GM19023 (cell line): ENCODE results near the gene DIAPH2.
A peak's percentile ranks its signal among the peaks of the same experiment; 100 is the strongest.
"Not testable (repeated sequence)": the region's sequence is repeated elsewhere in the genome, so short reads cannot be mapped to it uniquely, and the experiment has no call there.

ENCODE experiments used
- ATAC-seq: cut with Tn5 transposase; IDR thresholded peaks from one replicate; pipeline ENCODE4 v1.9.1; 2021; ENCODE audit warnings: mild to moderate bottlenecking, moderate library complexity; ENCODE audit not compliant: unreplicated experiment

DIAPH2 gene

DNA sequence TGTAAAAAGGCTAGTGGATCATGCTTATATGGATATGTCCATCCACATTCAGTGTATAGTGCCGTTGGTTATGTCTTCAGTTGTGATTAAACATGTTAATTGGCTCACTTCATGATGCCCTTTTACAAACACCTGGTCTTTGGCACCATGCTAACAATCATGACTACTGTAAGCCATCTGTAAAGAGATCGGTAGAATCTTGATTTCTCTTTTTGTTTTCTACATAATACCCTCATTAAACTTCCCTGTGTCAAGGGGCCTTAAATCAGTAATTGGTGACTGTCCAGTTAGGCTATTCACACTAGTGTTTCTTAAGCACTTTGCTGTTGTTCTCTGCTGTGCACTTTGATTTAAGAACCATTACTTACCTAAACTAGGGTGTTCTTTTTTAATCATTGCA lies 674.3 kb downstream of the DIAPH2 start:
- ATAC-seq: no peak

DNA sequence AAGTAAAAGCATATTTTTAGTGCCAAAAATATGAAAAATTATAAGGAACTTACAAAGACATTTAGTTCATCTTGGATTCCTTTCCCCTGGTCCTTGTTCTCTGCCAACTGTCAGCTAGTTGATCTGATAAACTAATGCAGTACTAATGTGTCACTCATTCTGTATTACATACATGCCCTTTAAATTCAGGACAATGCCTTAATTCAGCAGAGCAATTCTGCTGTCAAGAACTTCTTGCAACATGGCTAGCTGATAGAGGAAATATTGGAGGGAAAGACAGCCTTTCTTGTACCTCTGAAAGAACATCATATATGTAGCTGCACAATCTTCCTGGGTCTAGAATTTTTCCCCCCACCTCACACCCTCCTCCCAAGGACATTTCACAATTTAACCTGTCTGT lies 679.2 kb downstream of the DIAPH2 start:
- ATAC-seq: no peak

DNA sequence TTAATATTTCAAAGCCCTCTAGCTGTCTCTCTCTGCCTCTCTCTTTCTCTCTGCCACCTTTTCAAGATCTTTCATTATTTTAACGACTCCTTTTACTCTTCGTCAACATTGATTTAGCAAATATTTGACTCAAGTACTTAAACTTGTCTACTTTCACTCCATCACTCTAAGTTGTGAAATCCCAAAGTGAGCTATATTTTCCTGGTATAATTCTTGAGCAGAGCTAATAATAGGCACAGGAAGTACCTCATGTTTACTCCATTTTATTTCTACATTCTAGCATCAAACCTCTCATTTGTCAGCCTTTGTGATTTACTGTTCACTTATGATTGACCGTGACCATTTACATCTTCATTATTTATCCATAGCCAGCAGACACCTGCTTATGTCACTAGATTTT lies 681.6 kb downstream of the DIAPH2 start:
- ATAC-seq: no peak

DNA sequence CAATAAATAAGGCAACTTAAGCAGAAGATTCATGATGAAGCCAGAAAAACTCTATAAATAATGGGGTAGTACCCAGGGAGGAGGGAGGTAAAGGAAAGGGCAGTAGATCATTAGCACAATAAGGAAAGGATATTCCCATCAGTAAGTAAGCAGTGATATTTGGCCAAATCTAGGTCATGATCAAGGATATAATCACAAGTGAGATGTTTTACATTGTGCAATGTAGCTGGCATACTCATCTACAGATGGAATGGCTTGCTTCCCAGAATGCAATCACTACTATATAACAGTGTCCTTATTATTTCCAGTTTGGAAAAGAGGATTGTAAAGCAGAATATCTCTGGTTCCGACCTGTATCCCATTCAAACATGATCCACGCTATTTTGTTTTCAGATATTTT lies 682.5 kb downstream of the DIAPH2 start:
- no peak for ATAC-seq

DNA sequence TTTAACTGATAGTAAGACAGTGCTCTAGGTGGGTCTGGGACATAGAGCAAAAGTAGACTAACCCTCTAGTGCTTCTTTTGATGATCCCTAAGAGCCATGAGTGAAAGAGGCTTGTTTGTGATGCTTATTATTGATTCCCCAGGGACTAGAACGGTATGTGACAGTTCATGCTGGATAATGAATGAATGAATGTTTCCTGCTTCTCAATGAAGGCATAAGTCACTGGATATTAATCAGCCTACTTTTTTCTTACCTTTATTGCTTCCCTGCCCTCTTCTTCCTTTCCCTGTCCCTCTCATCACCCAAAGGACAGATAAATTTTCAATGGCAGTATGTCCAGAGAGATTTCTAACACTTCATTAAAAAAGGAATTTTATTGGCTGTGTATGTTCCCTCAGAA lies 685.3 kb downstream of the DIAPH2 start:
- ATAC-seq: no peak

DNA sequence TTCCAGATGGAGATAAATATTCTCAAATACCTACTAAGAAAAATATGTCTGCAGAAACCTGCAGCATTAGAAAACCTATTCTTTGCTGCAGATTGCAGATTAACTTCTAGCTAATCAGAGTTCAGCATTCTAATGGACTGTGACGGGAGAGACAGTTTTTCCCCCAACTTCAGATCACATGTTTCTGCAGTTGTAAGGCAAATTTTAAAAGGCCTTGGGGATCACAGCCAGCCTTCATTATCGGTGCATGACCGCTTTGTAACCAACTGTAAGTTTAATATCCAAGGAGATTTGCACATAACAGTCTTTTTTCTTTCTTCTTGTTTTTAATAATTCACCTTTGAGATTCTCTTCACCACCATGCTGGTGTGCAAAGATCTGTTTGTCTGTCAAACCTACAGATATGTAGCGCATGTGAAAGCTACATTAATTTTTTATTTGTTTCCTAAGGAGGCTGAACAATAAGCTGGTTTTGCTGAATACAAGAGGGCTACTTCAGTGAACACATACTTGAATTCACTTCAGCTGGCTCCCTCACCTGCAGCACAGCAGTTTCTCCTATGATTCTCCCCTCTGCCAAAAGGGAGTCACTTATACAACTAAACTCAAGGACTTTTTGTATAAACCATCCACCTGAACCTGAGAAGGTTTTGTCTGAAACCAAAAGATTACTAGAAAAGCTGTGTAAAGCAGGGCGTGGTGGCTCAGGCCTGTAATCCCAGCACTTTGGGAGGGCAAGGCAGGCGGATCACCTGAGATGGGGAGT lies 687.5 kb downstream of the DIAPH2 start:
- no peak for ATAC-seq

DNA sequence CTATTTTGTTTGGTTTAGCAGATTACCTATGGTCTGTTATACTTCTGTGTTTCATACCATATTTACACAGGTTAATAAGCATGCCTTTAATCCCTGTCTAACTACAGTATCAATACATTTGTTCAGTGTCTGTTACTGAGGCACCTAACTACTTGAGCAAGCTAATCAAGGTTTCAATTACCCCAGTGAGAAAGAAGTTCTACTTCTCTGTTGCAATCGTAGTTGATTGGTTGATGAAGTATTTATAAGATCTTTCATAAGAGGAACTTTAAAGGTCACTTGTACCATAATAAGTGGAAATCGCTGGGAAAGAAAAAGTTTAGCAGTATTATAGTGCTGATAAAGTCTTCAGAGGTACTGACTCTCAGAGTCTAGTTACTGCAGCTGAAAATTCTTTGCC lies 689.6 kb downstream of the DIAPH2 start:
- no peak for ATAC-seq

DNA sequence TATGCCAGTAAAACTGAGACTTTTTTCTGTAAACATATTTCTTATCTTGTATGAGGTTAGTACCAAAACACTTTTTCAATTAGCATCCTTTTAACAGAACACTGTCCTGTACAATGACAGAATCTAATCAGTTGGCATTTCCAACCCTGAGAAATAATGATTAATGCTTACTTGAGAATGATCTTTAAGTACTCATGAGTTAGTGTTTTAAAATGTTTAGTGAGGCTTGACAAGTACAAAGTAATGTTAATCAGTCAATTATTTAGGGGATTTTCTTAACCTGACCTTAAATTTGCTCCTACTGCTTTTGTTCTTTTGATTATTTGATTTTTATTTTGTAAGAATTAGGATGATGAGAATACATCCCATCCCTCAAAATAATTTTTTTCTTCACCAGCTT lies 695.6 kb downstream of the DIAPH2 start:
- ATAC-seq: no peak

DNA sequence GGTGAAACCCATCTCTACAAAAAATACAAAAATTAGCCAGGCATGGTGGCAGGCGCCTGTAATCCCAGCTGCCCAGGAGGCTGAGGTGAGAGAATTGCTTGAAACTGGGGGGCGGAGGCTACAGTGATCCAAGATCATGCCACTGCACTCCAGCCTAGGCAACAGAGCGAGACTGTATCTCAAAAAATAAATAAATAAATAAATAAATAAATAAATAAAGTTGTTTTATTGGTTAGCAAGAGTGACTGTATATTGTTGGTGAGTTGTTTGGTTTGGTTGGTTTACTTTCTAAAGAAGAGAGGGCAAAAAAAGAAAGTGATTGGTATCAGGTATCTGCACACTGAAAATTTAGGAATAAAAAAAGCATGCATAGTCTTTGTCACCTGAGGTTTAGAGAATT lies 700.0 kb downstream of the DIAPH2 start:
- ATAC-seq: no peak

DNA sequence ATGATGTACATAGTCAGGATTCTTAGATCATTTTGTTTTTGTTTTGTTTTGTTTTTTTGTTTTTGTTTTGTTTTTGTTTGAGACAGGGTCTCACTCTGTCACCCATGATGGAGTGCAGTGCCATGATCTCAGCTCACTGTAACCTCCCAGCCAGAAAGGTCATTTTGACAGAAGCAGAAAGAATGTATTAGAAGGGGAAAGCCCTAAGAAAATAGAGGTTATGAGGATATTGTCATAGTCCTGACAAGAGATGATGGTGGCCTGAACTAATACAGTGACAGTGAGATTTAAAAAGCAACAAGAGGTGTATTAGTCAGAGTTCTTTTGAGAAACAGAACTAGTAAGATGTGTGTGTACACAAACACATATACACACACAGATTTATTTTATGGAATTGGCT lies 702.4 kb downstream of the DIAPH2 start:
- ATAC-seq: no peak

DNA sequence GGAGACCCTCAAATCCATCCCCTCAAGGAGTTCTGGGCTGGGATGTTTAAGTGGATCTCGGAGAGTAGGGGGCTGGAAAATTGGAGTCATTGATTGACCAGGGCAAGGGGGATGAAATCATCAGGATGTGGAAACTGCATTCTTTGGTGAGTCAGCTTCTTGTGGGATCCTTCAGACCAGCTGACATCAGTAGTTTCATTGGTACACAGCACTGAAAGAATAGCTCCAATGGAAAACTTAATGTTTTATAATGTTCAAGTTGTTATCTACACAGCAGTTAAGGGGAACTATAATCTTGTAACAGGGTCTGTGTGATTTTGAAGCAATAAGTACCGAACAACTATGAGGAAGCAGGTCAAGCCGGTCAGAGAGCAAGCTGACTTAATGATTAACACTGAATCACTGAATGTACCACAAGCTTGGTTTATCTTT lies 705.1 kb downstream of the DIAPH2 start:
- no peak for ATAC-seq

DNA sequence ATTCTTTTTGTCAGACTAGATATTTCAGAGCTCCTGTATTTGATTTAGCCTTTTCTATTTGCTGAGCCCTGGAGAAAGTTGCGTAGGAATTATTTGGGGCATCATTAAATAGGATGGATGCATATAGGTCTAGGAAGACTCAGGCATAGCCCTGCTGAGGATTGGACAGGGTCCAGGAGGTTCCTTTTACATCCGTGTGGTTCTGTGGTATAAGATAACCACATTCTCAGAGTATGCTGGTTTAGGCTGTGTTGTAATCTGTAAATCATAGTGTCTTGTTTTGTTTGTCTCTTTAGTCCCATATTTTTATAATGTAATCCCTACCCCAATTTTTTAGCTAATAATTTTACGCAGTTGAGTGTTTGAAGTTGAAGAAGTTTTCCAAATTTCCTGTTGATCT lies 712.7 kb downstream of the DIAPH2 start:
- ATAC-seq: no peak

DNA sequence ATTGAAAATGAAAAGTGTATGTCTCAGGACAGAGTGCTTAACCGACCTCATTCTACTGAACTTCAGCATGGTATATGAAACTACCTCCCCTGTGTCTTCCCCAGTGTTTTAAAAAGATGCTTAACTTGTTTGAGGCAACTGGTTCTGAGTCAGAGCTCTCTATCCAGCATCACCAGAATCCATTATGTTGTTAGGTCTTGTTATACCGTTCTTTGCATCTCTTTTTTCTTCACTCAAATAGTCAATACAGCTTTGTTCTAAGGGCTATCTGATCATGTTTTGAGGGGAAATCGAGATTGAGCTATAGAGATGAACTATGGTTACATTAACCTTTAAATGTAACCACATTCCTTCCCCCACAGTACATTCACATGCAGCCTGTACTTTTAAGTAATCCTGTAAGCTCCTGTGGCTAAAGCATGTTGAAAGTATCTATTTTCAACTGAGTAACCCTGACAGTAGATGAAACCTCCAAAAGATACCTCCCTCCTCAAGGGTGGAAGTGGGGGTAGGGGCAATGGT lies 713.4 kb downstream of the DIAPH2 start:
- peak; percentile 47 for ATAC-seq

DNA sequence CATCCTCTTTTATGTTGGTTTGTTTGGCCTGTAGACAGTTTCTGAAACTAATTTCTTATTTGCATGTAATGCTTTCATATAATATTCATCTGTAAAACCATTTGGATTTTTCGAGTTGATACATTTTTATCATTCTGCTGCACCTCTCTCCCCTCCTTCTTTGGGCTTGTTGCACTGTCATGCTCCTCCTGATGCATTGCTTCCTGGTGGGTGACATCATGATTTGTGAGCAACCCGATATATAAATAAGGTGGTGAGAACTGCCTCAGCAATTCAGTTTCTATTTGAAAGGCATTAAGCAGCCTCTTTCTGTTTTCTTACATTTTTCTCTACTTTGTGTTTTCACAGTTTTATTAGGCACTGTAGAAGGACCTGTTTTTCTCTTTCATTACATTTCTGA lies 714.8 kb downstream of the DIAPH2 start:
- ATAC-seq: no peak

DNA sequence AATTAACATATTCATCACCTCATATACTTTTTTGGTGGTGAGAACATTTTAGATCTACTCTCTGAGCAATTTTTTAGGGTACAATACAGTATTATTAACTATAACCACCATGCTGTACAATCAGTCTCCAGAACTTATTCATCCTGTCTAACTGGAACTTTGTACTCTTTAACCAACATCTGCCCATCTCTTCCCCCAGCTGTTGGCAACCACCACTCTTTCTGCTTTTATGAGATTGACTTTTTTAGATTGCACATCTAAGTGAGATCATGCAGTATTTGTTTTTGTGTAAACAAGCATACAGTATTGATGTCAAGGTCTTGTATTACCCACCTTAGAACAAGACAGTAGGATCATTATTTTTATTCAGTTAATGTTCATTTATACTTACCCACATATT lies 715.9 kb downstream of the DIAPH2 start:
- no peak for ATAC-seq

DNA sequence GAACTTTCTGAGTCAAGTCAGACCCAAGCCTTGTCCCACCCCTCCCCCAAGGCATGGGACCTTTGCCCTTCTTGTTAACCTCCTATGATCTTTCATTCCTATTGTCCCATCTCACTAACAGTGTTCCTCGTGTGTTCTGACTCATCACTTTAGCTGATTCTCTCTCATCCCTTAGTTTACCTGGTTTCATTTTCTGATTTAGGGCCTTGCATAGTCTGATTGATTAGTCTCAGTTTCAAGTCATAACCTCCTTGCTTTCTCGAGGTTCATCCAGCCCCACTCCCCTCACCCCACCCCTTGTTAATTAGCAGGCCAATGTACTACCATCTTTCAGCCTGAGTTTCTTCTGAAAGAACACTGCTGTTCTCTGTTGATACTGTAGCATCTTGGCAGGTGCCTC lies 716.5 kb downstream of the DIAPH2 start:
- ATAC-seq: peak; percentile 45

DNA sequence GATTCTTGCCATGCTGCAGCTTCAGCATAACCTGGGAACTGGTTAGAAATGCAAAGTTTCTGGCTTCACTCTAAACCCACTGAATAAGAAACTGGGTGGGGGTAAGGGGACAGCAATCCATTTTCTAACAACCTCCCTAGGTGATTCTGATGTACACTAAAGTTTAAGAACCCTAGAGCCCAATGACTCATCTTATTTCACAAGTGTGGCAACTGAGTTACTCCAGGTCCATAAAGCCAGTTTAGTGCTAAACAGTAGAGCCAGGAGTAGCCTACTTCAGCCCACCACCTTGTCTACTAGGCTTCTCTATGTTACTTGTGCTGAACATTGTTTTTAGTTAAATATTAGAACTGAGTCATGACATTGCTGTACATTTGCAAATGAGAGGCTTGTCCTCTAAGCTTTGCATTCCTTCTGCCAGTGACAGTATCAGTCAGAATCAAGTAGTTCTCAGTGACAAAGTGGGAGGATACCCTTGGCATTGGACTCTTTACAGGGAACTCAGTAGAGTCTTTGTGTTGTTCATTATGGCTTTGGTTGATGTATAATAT lies 717.0 kb downstream of the DIAPH2 start:
- ATAC-seq: no peak

DNA sequence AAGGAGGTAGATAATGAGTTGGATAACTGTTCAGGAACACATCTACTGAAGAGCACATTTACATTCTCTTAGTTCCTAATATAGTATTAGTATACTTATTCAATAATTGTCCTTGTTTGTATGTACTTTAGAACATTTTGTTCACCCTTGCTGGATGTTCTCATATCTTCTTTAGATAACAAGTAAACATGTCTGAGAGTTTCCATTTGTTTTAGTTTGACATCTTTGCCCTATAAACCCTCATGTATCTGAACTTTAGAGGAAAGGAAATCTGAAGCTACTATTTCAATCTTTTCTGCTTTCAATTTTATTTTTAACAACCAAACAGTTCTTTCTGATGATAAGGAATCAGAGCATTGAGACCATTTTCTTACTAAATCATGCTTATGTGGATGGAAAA lies 717.7 kb downstream of the DIAPH2 start:
- no peak for ATAC-seq

DNA sequence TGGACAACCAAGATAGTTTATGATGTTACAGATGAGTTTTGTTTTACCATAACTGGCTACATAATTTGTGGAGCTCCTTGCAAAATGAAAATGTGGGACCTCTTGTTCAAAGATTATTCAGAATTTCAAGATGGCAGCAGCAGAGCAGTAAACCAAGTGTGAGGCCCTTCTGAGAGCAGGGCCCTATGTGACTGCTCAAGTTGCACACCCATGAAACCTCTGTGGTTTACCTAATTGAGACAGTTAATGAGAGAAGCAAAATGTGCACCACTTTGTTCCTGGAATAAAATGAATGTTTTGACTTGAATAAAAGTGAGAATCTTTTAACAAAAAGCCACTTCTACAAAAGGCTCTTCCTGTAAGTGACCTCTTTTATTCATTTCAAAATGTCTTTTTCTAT lies 718.3 kb downstream of the DIAPH2 start:
- no peak for ATAC-seq

DNA sequence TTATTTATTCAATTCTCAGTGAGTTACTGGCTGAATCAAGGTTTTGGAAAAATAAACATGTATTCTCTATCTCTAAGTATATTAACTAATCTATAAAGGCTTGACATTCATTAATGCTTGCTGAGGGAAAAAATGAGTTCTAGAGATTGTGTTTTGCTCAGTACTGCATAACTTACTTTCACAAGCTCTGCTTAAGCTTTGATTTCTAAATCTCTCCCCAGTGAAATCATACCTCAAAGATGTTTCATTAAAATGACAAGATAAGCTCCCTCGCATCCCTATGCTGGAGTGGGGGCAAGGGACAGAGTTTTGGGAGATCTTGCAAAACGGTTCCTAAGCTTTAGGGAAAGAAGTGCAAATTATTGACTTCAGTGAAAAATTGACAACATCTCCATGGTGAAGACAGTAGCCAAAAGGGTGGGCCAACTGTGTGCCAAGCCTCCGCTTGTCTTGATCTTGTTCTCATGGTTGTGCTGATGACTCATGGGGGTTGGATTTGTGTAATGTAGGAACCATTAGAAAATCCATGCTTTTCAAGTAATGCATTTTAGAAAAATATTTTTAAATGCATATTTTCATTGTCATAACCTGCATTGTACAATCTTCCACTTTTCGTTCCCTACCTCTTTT lies 720.5 kb downstream of the DIAPH2 start:
- no peak for ATAC-seq

DNA sequence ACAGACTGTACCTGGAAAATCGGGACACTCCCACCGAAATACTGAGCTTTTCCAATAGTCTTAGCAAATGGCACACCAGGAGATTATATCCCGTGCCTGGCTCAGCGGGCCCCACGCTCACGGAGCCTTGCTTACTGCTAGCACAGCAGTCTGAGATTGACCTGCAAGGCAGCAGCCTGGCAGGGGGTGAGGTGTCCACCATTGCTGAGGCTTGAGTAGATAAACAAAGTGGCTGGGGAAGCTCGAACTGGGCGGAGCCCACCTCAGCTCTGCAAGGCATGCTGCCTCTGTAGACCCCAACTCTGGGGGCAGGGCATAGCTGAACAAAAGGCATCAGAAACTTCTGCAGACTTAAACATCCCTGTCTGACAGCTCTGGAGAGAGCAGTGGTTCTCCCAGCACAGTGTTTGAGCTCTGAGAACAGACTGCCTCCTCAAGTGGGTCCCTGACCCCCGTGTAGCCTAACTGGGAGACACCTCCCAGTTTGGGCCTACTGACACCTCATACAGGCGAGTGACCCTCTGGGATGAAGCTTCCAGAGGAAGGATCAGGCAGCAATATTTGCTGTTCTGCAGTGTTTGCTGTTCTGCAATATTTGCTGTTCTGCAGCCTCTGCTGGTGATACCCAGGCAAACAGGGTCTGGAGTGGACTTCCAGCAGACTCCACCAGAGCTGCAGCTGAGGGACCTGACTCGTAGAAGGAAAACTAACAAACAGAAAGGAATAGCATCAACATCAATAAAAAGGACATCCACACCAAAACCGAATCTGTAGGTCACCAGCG lies 725.2 kb downstream of the DIAPH2 start:
- ATAC-seq: not testable (repeated sequence)
